ENCODE data around the gene CPB1.

DNA sequence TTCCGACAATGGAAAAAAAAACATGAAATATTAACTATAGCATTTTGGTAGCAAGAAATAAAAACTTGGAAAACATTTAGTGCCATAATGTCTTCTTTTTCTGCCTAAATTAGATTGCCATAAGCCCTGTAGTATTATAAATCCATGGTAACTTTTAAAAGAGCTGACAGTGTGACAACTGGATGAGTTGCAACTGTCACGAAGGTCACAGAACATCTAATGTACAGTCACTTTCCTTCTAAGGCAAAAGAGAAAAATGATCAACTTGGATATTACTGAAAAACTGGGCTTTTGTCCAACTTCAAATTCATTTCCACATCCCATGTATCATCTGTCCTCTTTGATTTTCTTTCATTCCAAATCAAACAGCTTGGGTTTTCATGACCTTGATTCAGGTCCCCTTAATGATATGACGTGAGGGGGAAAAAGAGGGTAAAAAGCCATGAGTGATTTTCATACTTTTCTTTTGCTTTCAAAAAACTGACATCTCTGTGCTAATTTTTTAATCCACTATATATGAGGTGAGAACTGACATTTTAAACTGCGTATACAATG, 602 bp downstream of the CPB1 start:
- TF ChIP-seq SUZ12 (IDR thresholded peaks at IDR 0.05; ENCODE audit: extremely low read depth, insufficient read depth, insufficient read length) (no peak), ZNF274 (IDR thresholded peaks at IDR 0.05; ENCODE audit: low read depth, low read length) (no peak)
